ENCODE results near the gene C12orf57.

DNA sequence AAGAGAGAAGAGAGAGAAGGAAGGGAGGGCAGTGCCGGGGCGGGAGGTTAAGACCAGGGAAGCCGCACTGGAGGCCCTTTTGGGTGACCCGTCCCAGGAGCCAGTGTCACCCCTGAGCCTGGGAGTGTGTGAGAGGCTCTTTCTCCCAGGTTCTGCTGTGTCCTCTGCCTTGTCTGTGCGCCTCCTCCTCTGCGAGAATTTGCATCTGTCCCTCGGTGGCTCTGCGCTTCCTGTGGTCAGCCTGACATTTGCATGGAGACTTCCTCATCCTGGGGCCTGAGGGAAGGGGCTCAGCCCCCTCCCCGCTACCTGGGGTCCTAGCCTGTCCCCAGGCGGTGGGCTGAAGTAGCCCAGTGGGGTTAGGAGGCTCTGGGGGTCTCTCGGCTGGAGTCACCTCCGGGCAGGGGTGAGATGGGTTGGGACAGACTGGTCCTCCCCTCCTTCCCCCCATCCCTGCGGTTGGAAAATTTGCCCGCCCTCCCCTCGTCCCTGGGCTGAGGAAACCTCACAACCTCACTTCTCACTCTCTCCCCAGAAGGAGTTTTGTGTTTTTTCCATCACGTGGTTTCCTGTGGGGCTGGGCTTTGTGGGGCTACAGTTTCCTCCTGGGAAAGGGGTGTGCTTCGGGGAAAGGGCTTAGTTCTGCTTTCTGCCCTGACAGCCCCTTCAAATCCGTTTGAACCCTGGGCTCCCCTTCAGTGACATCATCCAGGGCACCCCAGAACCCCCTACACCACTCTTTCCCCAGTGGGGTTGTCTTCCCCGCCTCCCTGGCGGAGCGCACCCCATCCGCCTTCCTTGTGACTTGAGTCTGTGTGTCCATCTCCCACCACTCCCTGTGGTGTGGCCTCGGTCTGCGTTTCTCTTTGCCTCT, 9.9 kb downstream of the C12orf57 start:
- TF ChIP-seq, protein P1, sequence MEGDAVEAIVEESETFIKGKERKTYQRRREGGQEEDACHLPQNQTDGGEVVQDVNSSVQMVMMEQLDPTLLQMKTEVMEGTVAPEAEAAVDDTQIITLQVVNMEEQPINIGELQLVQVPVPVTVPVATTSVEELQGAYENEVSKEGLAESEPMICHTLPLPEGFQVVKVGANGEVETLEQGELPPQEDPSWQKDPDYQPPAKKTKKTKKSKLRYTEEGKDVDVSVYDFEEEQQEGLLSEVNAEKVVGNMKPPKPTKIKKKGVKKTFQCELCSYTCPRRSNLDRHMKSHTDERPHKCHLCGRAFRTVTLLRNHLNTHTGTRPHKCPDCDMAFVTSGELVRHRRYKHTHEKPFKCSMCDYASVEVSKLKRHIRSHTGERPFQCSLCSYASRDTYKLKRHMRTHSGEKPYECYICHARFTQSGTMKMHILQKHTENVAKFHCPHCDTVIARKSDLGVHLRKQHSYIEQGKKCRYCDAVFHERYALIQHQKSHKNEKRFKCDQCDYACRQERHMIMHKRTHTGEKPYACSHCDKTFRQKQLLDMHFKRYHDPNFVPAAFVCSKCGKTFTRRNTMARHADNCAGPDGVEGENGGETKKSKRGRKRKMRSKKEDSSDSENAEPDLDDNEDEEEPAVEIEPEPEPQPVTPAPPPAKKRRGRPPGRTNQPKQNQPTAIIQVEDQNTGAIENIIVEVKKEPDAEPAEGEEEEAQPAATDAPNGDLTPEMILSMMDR (optimal IDR thresholded peaks at IDR 0.05 in 1 of 3, IDR thresholded peaks at IDR 0.05 in 1 of 3, conservative IDR thresholded peaks at IDR 0.05 in 1 of 3; ENCODE audit: extremely low read depth in 1 of 3, insufficient read depth in 2 of 3, low read length in 3 of 3): no peak
- no peak for TF ChIP-seq EZH2 (IDR thresholded peaks at IDR 0.05; ENCODE audit: low read length)
